ENCODE data around the gene DMD.

DNA sequence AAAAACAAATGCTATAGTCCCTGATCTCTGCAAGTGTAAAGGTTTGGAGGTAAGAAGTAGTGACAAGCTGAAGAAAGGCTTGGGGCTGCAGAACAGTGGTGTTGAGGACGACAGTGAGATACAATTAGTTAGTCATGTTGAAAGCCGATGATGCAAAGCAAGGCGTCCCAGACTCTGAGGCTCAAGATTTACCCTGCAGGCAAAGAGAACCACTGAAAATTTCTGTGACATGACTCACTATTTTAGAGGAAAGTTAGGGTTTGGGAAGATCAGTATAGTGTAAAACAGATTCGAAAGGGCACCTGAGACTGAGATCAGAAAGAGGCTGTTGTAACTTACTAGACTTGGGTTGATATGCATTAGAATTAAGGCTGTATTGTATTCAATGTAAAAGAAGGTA lies 1858.3 kb downstream of the DMD start:
- TF ChIP-seq HDAC2 (IDR thresholded peaks at IDR 0.05; ENCODE audit: borderline replicate concordance in 1 of 2, low read depth in 2 of 2, low read length in 2 of 2), result no peak
- no peak for TF ChIP-seq CTCF (IDR thresholded peaks at IDR 0.05; ENCODE audit: control extremely low read depth in 1 of 3, insufficient read depth in 1 of 3, low read depth in 1 of 3, low read length in 3 of 3)
- TF ChIP-seq YY1 (IDR thresholded peaks at IDR 0.05; ENCODE audit: low read depth, low read length), result no peak
- no peak for TF ChIP-seq GABPA (IDR thresholded peaks at IDR 0.05; ENCODE audit: borderline replicate concordance, insufficient read depth, low read length)
- TF ChIP-seq NRF1 (IDR thresholded peaks at IDR 0.05; ENCODE audit: low read depth, low read length), result no peak
- TF ChIP-seq EZH2 (IDR thresholded peaks at IDR 0.05; ENCODE audit: low read depth, low read length, severe bottlenecking), result no peak
- no peak for TF ChIP-seq BACH1 (IDR thresholded peaks at IDR 0.05; ENCODE audit: low read length)
- no peak for TF ChIP-seq POLR2AphosphoS5 (IDR thresholded peaks at IDR 0.05; ENCODE audit: low read depth, low read length)
- TF ChIP-seq EGR1 (IDR thresholded peaks at IDR 0.05; ENCODE audit: borderline replicate concordance, low read depth, low read length), result no peak
- no peak for TF ChIP-seq MAFK (IDR thresholded peaks at IDR 0.05; ENCODE audit: low read depth, low read length)
- TF ChIP-seq POLR2A (IDR thresholded peaks at IDR 0.05; ENCODE audit: control extremely low read depth in 1 of 2, low read depth in 2 of 2, low read length in 2 of 2), result no peak
- no peak for TF ChIP-seq TAF1 (IDR thresholded peaks at IDR 0.05; ENCODE audit: low read depth, low read length)

Data from H1 (cell line).